ENCODE results near the gene MSMP. TPM values are rescaled to one million over a fixed set of nuclear protein-coding genes. Genes with fewer than 3 reads are reported as not detected.

Gene MSMP
- total and polyA plus RNA-seq, 10 of the 15 experiments (the other 5 are each of a cell fraction or from before 2014, with no cell fraction given): 0.33 to 2.4 (median 0.86) TPM; not detected in 4

DNA sequence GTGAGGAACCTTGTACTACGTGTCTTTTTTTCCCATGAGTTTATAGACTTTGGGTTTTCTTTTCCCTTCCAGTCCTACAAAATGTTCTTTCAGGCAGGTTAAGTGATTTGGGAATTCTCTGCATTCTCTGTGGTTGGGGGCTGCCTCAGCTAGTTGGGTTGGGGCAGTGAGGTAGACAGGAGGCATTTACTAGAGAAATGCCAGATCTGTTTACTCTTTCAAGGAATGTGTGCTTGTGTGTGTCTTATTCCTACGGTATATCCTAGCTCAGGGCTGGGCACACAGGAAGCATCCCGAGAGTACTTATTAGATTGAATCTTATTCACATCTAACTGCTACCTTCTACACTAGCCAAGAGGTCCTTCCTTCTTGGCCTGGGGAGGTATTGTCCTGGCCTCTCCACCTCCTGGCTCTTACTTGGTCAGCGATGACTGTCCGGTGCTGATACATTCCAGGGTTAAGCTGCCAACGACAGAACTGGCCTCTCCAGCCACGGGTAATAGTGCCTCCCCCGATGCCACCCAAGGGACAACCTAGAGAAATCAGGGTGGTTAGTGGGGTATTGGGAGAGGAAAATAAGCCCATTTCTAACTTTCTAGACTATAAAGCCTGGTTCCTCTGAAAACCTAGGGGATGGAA lies 10.1 kb downstream of the MSMP start:
- ChIA-PET RAD21 (ENCODE audit: unreplicated experiment) (interaction anchor here (1.1 kb wide), 1 partner anchor 85 kb away, joined by 3 read pairs; the partner anchor contains the start of genes FAM221B and TMEM8B), POLR2A (interaction anchor here (1.2 to 6.2 kb wide), 3 partner anchors 9 to 16 kb away, joined by 3 to 55 read pairs (median 5); partner anchors contain the start of genes CREB3 and TLN1), CTCF (interaction anchor here (1.7 to 9.5 kb wide), 5 partner anchors 9 to 138 kb away, joined by 5 to 147 read pairs (median 8); partner anchors contain the start of genes CREB3 and TLN1), SMC1A (ENCODE audit: uncharacterized antibody, unreplicated experiment) (interaction anchor here (0.9 to 1.8 kb wide), 4 partner anchors 8 to 82 kb away, joined by 3 to 6 read pairs (median 3); no protein-coding TSS in a partner anchor)
- in situ Hi-C loops (cut with MboI) (no loop called here), intact Hi-C loops (cut with micrococcal nuclease; ENCODE audit: unreplicated experiment) (no loop called here)
- Histone ChIP-seq H3K9me3 (replicated peaks; ENCODE audit: control insufficient read depth, insufficient read depth, low read length) (no peaks in the 10 kb centered on the region), H3K79me2 (ENCODE audit: control insufficient read depth, insufficient read depth, low read length) (peaks cover 42% of the 10 kb centered on the region), H4K20me1 (ENCODE audit: control insufficient read depth, insufficient read depth) (no peaks in the 10 kb centered on the region; the same call in 1 of the 2 replicates), H2AFZ (ENCODE audit: control insufficient read depth, low read depth, low read length) (no peak overlapping the region), H3K4me1 (ENCODE audit: control insufficient read depth, insufficient read depth, low read length) (no peaks in the 10 kb centered on the region; the same call in 1 of the 2 replicates), H3K27me3 (replicated peaks in 1 of 2; ENCODE audit: control insufficient read depth in 2 of 2, insufficient read depth in 2 of 2, low read length in 1 of 2) (no peaks in the 10 kb centered on the region), H3K4me3 (no peak overlapping the region), H3K27ac (ENCODE audit: control insufficient read depth, insufficient read depth) (no peak overlapping the region), H3K4me2 (ENCODE audit: control insufficient read depth, insufficient read depth) (no peak overlapping the region; the same call in 1 of the 2 replicates), H3K9ac (ENCODE audit: control insufficient read depth, insufficient read depth, low read length) (no peak overlapping the region), H3K36me3 (ENCODE audit: control insufficient read depth in 2 of 2, insufficient read depth in 2 of 2, low read length in 1 of 2) (peaks cover 20 to 28% of the 10 kb centered on the region in 2 experiments)
- no TSS peak for BruUV-seq (replicated peaks)
- WGBS (ENCODE audit: insufficient coverage, insufficient replicate concordance, low lambda C conversion rate, missing lambda C conversion rate): 86% methylated on average over 8 of the region's 8 CpGs
- no peak for ATAC-seq
- no peak for FAIRE-seq
- TF ChIP-seq TCF7 (IDR thresholded peaks at IDR 0.05; ENCODE audit: borderline replicate concordance) (no peak), RFX5 (IDR thresholded peaks at IDR 0.05; ENCODE audit: low read depth, low read length) (no peak), SMC3 (IDR thresholded peaks at IDR 0.05; ENCODE audit: borderline replicate concordance, low read length) (no peak), ZNF207 (IDR thresholded peaks at IDR 0.05; ENCODE audit: borderline replicate concordance) (no peak), DPF2 (IDR thresholded peaks at IDR 0.05) (no peak), ZNF24 (IDR thresholded peaks at IDR 0.05) (no peak), POLR2AphosphoS2 (IDR thresholded peaks at IDR 0.05; ENCODE audit: low read depth, low read length) (no peak), HDAC6 (IDR thresholded peaks at IDR 0.05; ENCODE audit: unreplicated experiment) (no peak), ATF7 (IDR thresholded peaks at IDR 0.05; ENCODE audit: low read depth) (no peak), SMAD5 (IDR thresholded peaks at IDR 0.05; ENCODE audit: low read depth) (no peak), TBL1XR1 (IDR thresholded peaks at IDR 0.05; ENCODE audit: low read depth, low read length) (no peak), MXI1 (IDR thresholded peaks at IDR 0.05; ENCODE audit: low read depth, low read length) (no peak), CBX3 (IDR thresholded peaks at IDR 0.05; ENCODE audit: borderline replicate concordance, low read depth) (no peak), TAF1 (IDR thresholded peaks at IDR 0.05; ENCODE audit: borderline replicate concordance, low read depth, low read length) (no peak), MYB (IDR thresholded peaks at IDR 0.05; ENCODE audit: borderline replicate concordance, low read depth, low read length) (no peak), TCF12 (IDR thresholded peaks at IDR 0.05; ENCODE audit: low read depth, low read length) (no peak), KAT2A (conservative IDR thresholded peaks at IDR 0.05; ENCODE audit: control insufficient read depth, low read depth, low read length) (no peak)
- TF ChIP-seq, protein P1, sequence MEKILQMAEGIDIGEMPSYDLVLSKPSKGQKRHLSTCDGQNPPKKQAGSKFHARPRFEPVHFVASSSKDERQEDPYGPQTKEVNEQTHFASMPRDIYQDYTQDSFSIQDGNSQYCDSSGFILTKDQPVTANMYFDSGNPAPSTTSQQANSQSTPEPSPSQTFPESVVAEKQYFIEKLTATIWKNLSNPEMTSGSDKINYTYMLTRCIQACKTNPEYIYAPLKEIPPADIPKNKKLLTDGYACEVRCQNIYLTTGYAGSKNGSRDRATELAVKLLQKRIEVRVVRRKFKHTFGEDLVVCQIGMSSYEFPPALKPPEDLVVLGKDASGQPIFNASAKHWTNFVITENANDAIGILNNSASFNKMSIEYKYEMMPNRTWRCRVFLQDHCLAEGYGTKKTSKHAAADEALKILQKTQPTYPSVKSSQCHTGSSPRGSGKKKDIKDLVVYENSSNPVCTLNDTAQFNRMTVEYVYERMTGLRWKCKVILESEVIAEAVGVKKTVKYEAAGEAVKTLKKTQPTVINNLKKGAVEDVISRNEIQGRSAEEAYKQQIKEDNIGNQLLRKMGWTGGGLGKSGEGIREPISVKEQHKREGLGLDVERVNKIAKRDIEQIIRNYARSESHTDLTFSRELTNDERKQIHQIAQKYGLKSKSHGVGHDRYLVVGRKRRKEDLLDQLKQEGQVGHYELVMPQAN (conservative IDR thresholded peaks at IDR 0.05): no peak
- no peak for DNase-seq (ENCODE audit: low read depth, low spot score)

Data from GM12878 (cell line).